Stimulated activated memory B cell treated with anti-CD40 and anti-IgM and Interleukin-4, amounts not matched to agents 10 μg/mL and 1 μg/mL and 100 μg/mL, for 72 hours (primary cell): ENCODE data around the gene SPATA32.
"Not testable (repeated sequence)": the region's sequence is repeated elsewhere in the genome, so short reads cannot be mapped to it uniquely, and the experiment has no call there.

Experiments
- ATAC-seq: fragments of 150-1000 bp; cut with Tn5 transposase; 2 replicates; pipeline ENCODE4 v1.10.0; 2021
- H3K27ac Mint-ChIP-seq: one replicate; pipeline ENCODE4 v1.8.0; 2022; ENCODE audit warnings: mild to moderate bottlenecking, mixed read lengths
- H3K27me3 Mint-ChIP-seq: one replicate; pipeline ENCODE4 v1.8.0; 2022; ENCODE audit warnings: mixed read lengths
- H3K36me3 Mint-ChIP-seq: one replicate; pipeline ENCODE4 v1.8.0; 2022; ENCODE audit warnings: mixed read lengths
- H3K4me1 Mint-ChIP-seq: one replicate; pipeline ENCODE4 v1.8.0; 2022; ENCODE audit warnings: mixed read lengths
- H3K4me3 Mint-ChIP-seq: one replicate; pipeline ENCODE4 v1.8.0; 2022; ENCODE audit warnings: mild to moderate bottlenecking, moderate library complexity, mixed read lengths
- H3K9me3 Mint-ChIP-seq: one replicate; pipeline ENCODE4 v1.8.0; 2022; ENCODE audit warnings: mixed read lengths

SPATA32 gene

DNA sequence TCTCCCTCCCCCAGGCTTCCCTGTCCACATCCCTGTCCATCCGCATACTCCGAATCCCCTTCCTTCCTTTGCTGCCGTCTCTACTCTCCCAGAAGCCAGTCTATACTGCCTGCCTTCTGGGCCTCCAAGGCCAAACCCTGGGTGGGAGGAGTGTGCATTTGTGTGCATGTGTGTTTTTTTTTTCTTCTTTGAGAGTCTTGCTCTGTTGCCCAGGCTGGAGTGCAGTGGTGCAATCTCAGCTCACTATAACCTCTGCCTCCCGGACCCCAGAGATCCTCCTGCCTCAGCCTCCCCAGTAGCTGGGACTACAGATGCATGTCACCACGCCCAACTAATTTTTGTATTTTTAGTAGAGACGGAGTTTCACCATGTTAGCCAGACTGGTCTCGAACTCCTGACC lies 8.7 kb downstream of the SPATA32 start:
- not testable (repeated sequence) for H3K9me3 Mint-ChIP-seq, H3K27me3 Mint-ChIP-seq, ATAC-seq, H3K4me3 Mint-ChIP-seq
- Mint-ChIP-seq H3K36me3 (peaks cover 22% of the 10 kb centered on the region), H3K4me1 (peaks cover 62% of the 10 kb centered on the region), H3K27ac (peak overlapping the region; percentile 12)

- Mint-ChIP-seq H3K9me3 (no peaks in the 10 kb centered on the region), H3K4me1 (peaks cover 56% of the 10 kb centered on the region)
- ATAC-seq = no peak
Measured at GRCh38 chr17:45251931-45252330, 10.0 kb downstream of the SPATA32 start.

DNA sequence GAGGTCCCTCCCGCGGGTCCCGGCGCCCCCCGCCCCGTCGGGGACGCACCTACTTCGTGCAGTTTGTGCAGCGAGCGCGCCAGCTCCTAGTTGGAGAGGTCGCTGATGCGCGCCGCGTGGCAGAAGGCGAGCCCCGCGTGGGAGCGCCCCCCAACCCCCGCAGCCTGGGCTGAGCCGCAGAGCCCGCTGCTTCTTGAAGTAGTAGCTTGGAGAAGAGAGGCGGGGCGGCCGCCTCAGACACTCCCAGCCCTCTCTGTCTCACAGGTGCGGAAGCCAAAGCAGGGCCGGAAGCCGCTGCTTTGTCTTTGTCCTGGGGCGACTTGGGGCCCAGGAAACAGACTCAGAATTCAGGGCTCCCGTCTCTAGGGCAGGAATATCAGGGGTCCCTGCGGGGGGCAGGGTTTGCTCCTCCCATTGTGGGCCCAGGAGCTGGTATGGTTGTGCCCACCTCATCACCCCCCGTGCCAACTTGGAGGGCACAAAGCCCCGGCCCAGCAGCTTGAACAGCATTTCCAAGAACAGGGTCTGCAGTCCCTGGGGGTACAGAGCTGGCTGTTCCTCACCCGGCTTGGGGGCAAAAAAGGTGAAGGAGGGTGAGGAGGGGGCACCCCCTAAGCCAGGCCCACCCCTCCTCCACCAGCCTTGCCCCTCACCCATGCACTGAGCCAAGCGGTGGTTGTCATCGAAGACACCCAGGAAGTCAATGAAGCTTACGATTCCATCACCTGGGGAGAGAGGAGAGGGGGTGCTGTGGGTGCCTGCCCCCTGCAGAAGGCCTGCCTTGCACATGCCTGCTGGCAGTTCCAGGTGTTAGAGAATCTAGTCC lies 13.5 kb downstream of the SPATA32 start:
- Mint-ChIP-seq H3K36me3 (peaks cover 35% of the 10 kb centered on the region), H3K27ac (peak overlapping the region; percentile 77), H3K9me3 (no peaks in the 10 kb centered on the region), H3K4me1 (peaks cover 60% of the 10 kb centered on the region), H3K4me3 (peak overlapping the region; percentile 91), H3K27me3 (no peaks in the 10 kb centered on the region)
- ATAC-seq = peak; percentile 88

More at GRCh38 chr17:45251931-45252330, 10.0 kb downstream of the SPATA32 start:
- Mint-ChIP-seq H3K4me3 (no peak overlapping the region), H3K27ac (no peak overlapping the region), H3K27me3 (no peaks in the 10 kb centered on the region), H3K36me3 (peaks cover 16% of the 10 kb centered on the region)

GRCh38 chr17:45247429-45248131 lies 14.3 kb downstream of the SPATA32 start:
- Mint-ChIP-seq H3K4me1 (peaks cover 52% of the 10 kb centered on the region), H3K27ac (peak overlapping the region; percentile 77), H3K4me3 (peak overlapping the region; percentile 91), H3K27me3 (no peaks in the 10 kb centered on the region), H3K9me3 (no peaks in the 10 kb centered on the region), H3K36me3 (peaks cover 41% of the 10 kb centered on the region)
- ATAC-seq = peak; percentile 96

DNA sequence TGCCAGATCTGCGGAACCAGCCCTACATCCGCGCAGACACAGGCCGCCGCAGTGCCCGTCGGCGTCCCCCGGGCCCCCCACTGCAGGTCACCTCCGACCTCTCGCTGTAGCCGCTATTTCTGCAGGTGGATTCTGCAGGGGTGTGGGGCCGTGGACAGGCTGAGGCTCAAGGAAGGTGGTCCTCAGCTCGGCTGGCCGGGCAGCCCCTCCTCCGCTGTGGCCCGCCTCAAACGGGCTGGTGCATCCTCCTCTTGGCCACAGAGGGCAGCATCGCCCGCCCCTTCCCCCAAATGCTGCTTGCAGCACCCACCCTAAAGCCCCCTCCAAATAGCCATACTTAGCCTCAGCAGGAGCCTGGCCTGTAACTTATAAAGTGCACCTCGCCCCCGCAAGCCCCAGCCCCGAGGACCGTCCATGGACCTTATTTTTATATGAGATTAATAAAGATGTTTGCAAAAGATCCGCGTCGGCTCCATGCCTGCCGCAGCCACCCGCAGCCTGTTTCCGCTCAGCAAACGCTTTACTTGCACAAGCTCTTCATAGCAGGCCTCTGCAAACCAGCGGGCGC lies 14.9 kb downstream of the SPATA32 start:
- no peak for ATAC-seq
- H3K9me3 Mint-ChIP-seq = no peaks in the 10 kb centered on the region
- H3K36me3 Mint-ChIP-seq = peaks cover 47% of the 10 kb centered on the region
- peak overlapping the region; percentile 77 for H3K27ac Mint-ChIP-seq
- peak overlapping the region; percentile 91 for H3K4me3 Mint-ChIP-seq
- H3K27me3 Mint-ChIP-seq = no peaks in the 10 kb centered on the region
- H3K4me1 Mint-ChIP-seq = peaks cover 46% of the 10 kb centered on the region

DNA sequence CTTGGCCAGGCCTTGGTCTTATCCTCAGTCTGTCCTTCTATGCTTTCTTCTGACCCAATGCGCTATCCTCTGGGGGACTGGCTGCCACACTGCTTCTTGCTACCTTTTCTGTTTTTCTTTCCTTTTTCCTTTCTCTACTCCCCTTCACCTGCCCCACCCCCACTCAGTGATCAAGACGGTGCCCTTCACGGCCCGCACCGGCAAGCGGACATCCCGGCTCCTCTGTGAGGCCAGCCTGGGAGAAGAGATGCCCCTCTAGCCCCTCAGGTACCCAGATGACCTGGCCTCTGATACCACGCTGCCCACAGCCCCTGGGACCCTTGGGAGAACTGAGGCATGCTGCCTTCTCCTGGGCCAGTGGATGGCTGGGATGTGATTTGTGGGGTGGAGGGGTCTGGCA lies 15.6 kb downstream of the SPATA32 start:
- Mint-ChIP-seq H3K9me3 (no peaks in the 10 kb centered on the region), H3K27ac (peak overlapping the region; percentile 77), H3K36me3 (peaks cover 47% of the 10 kb centered on the region), H3K4me1 (peaks cover 44% of the 10 kb centered on the region), H3K4me3 (peak overlapping the region; percentile 91), H3K27me3 (no peaks in the 10 kb centered on the region)
- no peak for ATAC-seq

GRCh38 chr17:45244725-45245656 lies 16.9 kb downstream of the SPATA32 start:
- Mint-ChIP-seq H3K4me3 (no peak overlapping the region), H3K4me1 (peaks cover 41% of the 10 kb centered on the region), H3K9me3 (no peaks in the 10 kb centered on the region), H3K36me3 (peaks cover 56% of the 10 kb centered on the region), H3K27ac (peak overlapping the region; percentile 65), H3K27me3 (no peaks in the 10 kb centered on the region)
- ATAC-seq = no peak

DNA sequence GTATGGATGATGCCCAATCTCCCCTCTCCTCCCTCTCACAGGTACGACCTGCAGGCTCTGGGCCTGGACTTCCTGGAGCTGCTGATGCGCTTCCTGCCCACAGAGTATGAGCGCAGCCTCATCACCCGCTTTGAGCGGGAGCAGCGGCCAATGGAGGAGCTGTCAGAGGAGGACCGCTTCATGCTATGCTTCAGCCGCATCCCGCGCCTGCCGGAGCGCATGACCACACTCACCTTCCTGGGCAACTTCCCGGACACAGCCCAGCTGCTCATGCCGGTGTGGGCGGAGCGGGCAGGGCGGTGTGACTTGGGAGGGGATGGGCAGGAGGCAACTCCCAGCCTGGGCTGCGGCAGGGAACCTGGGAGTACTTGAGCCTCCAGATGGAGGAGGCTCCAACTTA lies 18.1 kb downstream of the SPATA32 start:
- H3K36me3 Mint-ChIP-seq = peaks cover 65% of the 10 kb centered on the region
- H3K4me3 Mint-ChIP-seq = no peak overlapping the region
- ATAC-seq = no peak
- H3K27me3 Mint-ChIP-seq = no peaks in the 10 kb centered on the region
- peaks cover 40% of the 10 kb centered on the region for H3K4me1 Mint-ChIP-seq
- H3K9me3 Mint-ChIP-seq = no peaks in the 10 kb centered on the region
- no peak overlapping the region for H3K27ac Mint-ChIP-seq

DNA sequence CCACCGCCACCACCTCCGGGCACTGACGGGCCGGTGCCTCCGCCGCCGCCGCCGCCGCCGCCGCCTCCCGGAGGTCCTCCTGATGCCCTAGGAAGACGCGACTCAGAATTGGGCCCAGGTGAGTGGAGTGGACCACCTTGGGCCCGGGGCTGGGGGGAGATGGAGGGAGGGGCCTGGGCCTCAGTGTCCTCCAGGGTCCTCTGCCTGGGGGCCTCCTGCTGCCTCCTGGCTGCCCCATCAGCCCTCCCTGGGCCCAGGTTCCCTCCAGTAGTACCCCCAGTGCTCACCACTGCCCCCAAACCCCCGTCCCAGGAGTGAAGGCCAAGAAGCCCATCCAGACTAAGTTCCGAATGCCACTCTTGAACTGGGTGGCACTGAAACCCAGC lies 19.9 kb downstream of the SPATA32 start:
- ATAC-seq = no peak

GRCh38 chr17:45241328-45242028 lies 20.4 kb downstream of the SPATA32 start:
- Mint-ChIP-seq H3K27ac (no peak overlapping the region), H3K4me3 (no peak overlapping the region), H3K4me1 (peaks cover 43% of the 10 kb centered on the region), H3K27me3 (no peaks in the 10 kb centered on the region), H3K9me3 (no peaks in the 10 kb centered on the region), H3K36me3 (peaks cover 78% of the 10 kb centered on the region)
- ATAC-seq = peak; percentile 65

More for the DNA sequence above, 19.9 kb downstream of the SPATA32 start:
- H3K4me1 Mint-ChIP-seq = peaks cover 49% of the 10 kb centered on the region
- H3K36me3 Mint-ChIP-seq = peaks cover 82% of the 10 kb centered on the region
- H3K27me3 Mint-ChIP-seq = no peaks in the 10 kb centered on the region
- H3K4me3 Mint-ChIP-seq = no peak overlapping the region
- no peaks in the 10 kb centered on the region for H3K9me3 Mint-ChIP-seq
- H3K27ac Mint-ChIP-seq = no peak overlapping the region

GRCh38 chr17:45240905-45241327 lies 21.0 kb downstream of the SPATA32 start:
- no peak overlapping the region for H3K27ac Mint-ChIP-seq
- H3K27me3 Mint-ChIP-seq = no peaks in the 10 kb centered on the region
- H3K36me3 Mint-ChIP-seq = peaks cover 72% of the 10 kb centered on the region
- ATAC-seq = no peak
- H3K4me3 Mint-ChIP-seq = no peak overlapping the region
- peaks cover 40% of the 10 kb centered on the region for H3K4me1 Mint-ChIP-seq
- no peaks in the 10 kb centered on the region for H3K9me3 Mint-ChIP-seq

GRCh38 chr17:45238155-45238774 lies 23.6 kb downstream of the SPATA32 start:
- Mint-ChIP-seq H3K36me3 (peaks cover 72% of the 10 kb centered on the region), H3K4me1 (peaks cover 52% of the 10 kb centered on the region), H3K4me3 (no peak overlapping the region), H3K27me3 (no peaks in the 10 kb centered on the region), H3K9me3 (no peaks in the 10 kb centered on the region), H3K27ac (peak overlapping the region; percentile 84)
- ATAC-seq = no peak

DNA sequence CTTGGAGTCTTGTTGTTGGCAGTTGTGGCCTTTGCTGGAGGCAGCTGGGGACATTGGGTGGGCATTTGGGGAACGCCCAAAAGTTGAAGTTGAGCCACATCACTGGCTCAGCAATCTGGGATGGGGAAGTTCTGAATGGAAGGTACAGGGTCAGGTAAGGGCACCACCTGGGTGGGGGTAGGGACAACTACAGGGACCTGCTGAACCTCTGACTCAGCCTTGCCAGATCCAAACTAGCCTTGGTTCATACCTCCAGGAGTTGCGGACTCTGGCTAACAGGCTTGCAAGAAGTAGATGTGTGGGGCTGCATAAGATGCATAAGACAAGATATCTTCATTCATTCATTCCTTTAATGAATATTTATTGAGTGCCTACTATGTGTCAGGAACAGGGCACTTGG lies 24.2 kb downstream of the SPATA32 start:
- H3K9me3 Mint-ChIP-seq = no peaks in the 10 kb centered on the region
- H3K27me3 Mint-ChIP-seq = no peaks in the 10 kb centered on the region
- no peak overlapping the region for H3K4me3 Mint-ChIP-seq
- no peak for ATAC-seq
- peaks cover 58% of the 10 kb centered on the region for H3K4me1 Mint-ChIP-seq
- peaks cover 72% of the 10 kb centered on the region for H3K36me3 Mint-ChIP-seq
- H3K27ac Mint-ChIP-seq = peak overlapping the region; percentile 84

DNA sequence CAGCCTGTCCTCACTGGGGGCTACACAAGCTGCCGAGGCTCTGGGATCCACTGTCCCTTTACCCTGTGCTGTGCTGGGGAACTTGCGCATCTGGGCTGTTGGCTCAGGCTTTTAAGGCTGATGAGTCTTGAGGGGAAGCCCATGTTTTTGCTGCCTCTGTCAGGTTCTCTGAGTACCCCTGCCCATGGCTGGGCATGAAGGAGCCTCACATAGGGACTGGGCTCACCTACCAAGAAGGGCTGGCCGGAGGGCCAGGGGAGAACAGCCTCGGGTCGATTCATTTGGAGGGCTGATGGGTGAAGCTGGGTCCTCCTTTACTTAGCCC lies 25.6 kb downstream of the SPATA32 start:
- H3K27me3 Mint-ChIP-seq = no peaks in the 10 kb centered on the region
- H3K36me3 Mint-ChIP-seq = peaks cover 73% of the 10 kb centered on the region
- ATAC-seq = no peak
- H3K27ac Mint-ChIP-seq = no peak overlapping the region
- no peak overlapping the region for H3K4me3 Mint-ChIP-seq
- H3K9me3 Mint-ChIP-seq = no peaks in the 10 kb centered on the region
- H3K4me1 Mint-ChIP-seq = peaks cover 73% of the 10 kb centered on the region
